ACC112 (cell line): ENCODE data around the gene LAMA2.

Experiments used
- H2AFZ ChIP-seq: fragments of 200-600 bp; sonication (generic); one replicate; pipeline ENCODE4 v1.6.0; 2017; ENCODE audit warnings: antibody characterized with exemption, low read length; ENCODE audit not compliant: unreplicated experiment
- H3K27ac ChIP-seq: fragments of 200-600 bp; sonication (generic); 2 replicates; pipeline ENCODE4 v1.5.1; 2014; ENCODE audit warnings: low read depth, mild to moderate bottlenecking, antibody characterized with exemption, low read length, moderate library complexity
- H3K27me3 ChIP-seq: fragments of 200-600 bp; sonication (generic); 2 replicates; pipeline ENCODE4 v1.6.1; 2014; ENCODE audit warnings: mild to moderate bottlenecking, antibody characterized with exemption, low read length, moderate library complexity, mixed read lengths; ENCODE audit not compliant: insufficient read depth
- H3K36me3 ChIP-seq: fragments of 200-600 bp; sonication (generic); 2 replicates; pipeline ENCODE4 v1.6.1; 2016; ENCODE audit warnings: mild to moderate bottlenecking, antibody characterized with exemption, low read length, moderate library complexity, mixed read lengths; ENCODE audit not compliant: insufficient read depth
- H3K4me1 ChIP-seq: fragments of 200-600 bp; sonication (generic); one replicate; pipeline ENCODE4 v1.6.1; 2016; ENCODE audit warnings: low read length, mixed read lengths; ENCODE audit not compliant: insufficient read depth, unreplicated experiment, control insufficient read depth
- H3K4me3 ChIP-seq: fragments of 200-600 bp; sonication (generic); 2 replicates; pipeline ENCODE4 v1.5.1; 2014; ENCODE audit warnings: mild to moderate bottlenecking, low read depth, low read length
- H3K79me2 ChIP-seq: fragments of 200-600 bp; sonication (generic); one replicate; pipeline ENCODE4 v1.6.0; 2016; ENCODE audit warnings: low read length; ENCODE audit not compliant: control insufficient read depth, unreplicated experiment, insufficient read depth

LAMA2 gene

DNA sequence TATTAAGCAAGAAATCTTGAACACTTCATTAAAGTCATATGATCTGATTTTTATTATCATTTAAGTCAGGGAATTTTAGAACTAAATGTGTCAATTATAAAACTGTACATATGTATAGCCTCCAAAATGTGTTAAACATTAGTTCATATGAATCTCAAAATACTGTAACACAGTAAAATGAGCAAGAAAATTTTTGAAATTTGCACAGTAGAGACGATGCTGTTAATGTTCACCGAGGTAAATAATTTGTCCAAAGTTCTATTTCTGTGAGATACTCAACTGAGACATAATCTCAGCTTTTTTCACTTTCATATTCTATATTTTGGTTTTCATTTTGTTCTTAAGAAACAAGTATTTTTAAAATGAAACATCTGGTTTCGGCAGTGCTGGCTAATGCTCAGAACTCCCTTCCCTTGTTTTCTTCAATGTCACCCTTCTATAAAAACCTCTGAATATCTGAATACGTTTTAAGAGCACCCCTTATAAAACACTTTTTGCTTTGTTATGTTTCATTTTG lies 353.1 kb downstream of the LAMA2 start:
- Histone ChIP-seq H3K4me3 (peak overlapping the region; percentile 66), H3K4me1 (peaks cover 13% of the 10 kb centered on the region), H3K27ac (no peak overlapping the region), H3K36me3 (no peaks in the 10 kb centered on the region), H3K79me2 (no peaks in the 10 kb centered on the region), H3K27me3 (no peaks in the 10 kb centered on the region), H2AFZ (peak overlapping the region; percentile 52)

DNA sequence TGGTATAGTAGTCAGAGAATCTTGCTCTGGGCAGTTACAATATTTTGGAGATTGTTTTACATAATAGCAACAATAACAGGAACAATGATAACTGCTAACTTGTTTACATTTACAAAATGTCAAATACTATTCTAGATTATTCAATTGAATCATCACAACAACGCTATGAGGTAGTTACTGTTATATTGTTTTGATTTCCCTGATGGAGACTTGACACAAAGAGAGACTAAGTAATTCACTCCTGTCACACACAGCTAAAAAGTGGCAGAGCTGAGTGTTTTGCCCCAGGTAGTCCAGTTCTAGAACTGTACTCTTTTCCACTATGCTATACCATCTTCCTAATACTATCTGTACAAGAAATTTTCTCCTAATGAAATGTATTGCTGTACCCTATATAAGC lies 356.1 kb downstream of the LAMA2 start:
- H3K4me3 ChIP-seq = no peak overlapping the region
- no peak overlapping the region for H3K27ac ChIP-seq
- H3K79me2 ChIP-seq = no peaks in the 10 kb centered on the region
- H3K4me1 ChIP-seq = peaks cover 13% of the 10 kb centered on the region
- no peaks in the 10 kb centered on the region for H3K27me3 ChIP-seq
- no peaks in the 10 kb centered on the region for H3K36me3 ChIP-seq
- no peak overlapping the region for H2AFZ ChIP-seq

DNA sequence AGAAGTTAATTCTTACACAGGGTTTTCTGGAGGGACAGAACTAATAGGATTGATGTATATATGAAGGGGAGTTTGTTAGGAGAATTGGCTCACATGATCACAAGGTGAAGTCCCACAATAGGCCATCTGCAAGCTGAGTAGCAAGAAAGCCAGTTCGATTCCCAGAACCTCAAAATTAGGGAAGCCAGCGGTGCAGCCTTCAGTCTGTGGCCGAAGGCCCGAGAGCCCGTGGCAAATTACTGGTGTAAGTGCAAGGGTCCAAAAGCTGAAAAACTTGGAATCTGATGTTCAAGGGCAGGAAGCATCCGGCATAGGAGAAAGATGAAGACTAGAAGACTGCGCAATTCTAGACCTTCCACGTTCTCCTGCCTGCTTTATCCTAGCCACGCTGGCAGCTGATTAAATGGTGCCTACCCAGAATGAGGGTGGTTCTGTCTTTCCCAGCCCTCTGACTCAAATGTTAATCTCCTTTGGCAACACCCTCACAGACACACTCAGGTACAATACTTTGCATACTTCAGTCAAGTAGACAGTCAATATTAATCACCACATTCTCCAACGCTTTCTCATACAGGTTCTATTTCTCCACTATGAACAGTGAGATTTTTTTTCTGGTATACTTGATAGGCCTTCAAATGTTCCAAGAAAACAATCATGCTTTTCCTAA lies 357.0 kb downstream of the LAMA2 start:
- Histone ChIP-seq H3K4me1 (peaks cover 13% of the 10 kb centered on the region), H3K79me2 (no peaks in the 10 kb centered on the region), H3K36me3 (no peaks in the 10 kb centered on the region), H3K4me3 (no peak overlapping the region), H3K27ac (no peak overlapping the region), H2AFZ (no peak overlapping the region), H3K27me3 (no peaks in the 10 kb centered on the region)

DNA sequence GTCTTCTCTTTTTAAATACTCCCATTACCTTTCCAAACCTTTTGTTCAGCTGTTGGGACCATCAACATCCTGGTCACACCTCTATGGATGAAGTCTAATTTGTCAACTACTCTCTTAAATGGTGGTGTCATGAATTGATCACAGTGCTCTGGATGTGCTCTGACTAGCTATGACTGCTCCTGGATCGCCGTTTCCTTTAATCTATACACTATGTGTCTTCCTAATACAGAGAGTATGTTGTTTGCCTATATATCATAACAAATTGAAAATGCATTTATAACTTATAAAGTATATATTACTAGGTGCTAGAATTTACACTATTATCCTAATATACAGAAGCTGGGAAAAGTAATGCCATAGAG lies 357.5 kb downstream of the LAMA2 start:
- Histone ChIP-seq H3K79me2 (no peaks in the 10 kb centered on the region), H3K27ac (no peak overlapping the region), H3K27me3 (no peaks in the 10 kb centered on the region), H3K4me1 (peaks cover 9% of the 10 kb centered on the region), H3K36me3 (no peaks in the 10 kb centered on the region), H2AFZ (no peak overlapping the region), H3K4me3 (no peak overlapping the region)

DNA sequence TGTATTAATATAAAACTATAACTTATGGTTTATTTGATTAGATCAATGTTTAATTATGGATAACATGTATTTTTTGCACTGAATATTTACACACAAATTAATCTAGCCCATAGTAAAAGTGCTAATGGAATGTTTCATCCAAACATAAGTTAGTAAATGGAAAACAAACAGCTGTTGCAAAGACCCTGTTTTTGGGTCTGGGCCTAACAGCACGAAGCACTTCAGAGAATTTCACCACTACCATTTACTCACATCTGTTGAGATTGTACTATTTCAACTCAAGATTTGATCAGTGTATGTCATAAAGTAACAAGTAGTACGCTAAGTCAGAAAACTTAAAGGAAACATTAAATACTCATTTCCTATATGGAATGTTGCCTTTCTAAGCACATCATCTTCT lies 359.6 kb downstream of the LAMA2 start:
- Histone ChIP-seq H3K27ac (no peak overlapping the region), H3K4me3 (no peak overlapping the region), H3K4me1 (no peaks in the 10 kb centered on the region), H3K79me2 (no peaks in the 10 kb centered on the region), H2AFZ (no peak overlapping the region), H3K36me3 (no peaks in the 10 kb centered on the region), H3K27me3 (no peaks in the 10 kb centered on the region)

DNA sequence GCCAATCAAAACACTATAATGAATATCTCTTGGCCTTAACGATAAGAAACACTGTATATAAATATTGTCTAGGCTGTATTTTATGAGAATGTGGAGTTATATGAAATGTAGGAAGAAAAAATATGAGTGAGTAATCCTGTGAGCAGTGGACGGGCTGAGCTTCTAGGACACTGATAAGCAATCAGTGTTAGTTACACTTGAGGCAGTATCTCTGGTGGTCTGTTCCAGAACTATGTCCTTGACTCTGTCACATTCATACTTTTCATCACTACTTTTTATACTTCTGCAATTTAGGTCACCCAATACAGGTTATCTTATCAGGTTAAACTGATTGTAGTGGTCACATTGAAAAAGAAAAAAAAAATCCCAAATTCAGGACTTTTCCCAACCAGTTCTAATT lies 360.4 kb downstream of the LAMA2 start:
- H3K4me1 ChIP-seq = no peaks in the 10 kb centered on the region
- no peaks in the 10 kb centered on the region for H3K79me2 ChIP-seq
- H3K27ac ChIP-seq = no peak overlapping the region
- H3K4me3 ChIP-seq = no peak overlapping the region
- H3K27me3 ChIP-seq = no peaks in the 10 kb centered on the region
- H3K36me3 ChIP-seq = no peaks in the 10 kb centered on the region
- no peak overlapping the region for H2AFZ ChIP-seq

DNA sequence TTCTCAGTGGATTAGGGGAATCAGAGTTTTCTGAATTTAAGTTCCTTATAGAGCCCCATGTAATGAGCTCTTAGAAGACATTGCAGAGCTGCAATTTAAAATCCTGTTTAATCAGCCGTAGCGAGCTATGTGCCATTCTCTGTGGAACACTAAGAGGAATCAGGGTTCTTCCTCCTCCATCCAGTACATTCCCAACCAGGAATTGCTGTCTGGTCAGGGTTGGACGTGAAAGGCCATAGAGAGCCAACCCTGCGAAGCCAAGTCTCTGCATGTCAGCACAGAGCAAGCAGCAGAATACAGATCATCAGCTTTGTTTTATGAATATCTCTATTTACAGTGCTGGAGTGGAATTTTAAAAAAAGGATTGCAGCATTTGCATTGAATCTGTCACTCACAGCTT lies 366.0 kb downstream of the LAMA2 start:
- H2AFZ ChIP-seq = no peak overlapping the region
- H3K27ac ChIP-seq = no peak overlapping the region
- no peaks in the 10 kb centered on the region for H3K79me2 ChIP-seq
- H3K4me1 ChIP-seq = peaks cover 3% of the 10 kb centered on the region
- H3K36me3 ChIP-seq = no peaks in the 10 kb centered on the region
- no peak overlapping the region for H3K4me3 ChIP-seq
- H3K27me3 ChIP-seq = no peaks in the 10 kb centered on the region

DNA sequence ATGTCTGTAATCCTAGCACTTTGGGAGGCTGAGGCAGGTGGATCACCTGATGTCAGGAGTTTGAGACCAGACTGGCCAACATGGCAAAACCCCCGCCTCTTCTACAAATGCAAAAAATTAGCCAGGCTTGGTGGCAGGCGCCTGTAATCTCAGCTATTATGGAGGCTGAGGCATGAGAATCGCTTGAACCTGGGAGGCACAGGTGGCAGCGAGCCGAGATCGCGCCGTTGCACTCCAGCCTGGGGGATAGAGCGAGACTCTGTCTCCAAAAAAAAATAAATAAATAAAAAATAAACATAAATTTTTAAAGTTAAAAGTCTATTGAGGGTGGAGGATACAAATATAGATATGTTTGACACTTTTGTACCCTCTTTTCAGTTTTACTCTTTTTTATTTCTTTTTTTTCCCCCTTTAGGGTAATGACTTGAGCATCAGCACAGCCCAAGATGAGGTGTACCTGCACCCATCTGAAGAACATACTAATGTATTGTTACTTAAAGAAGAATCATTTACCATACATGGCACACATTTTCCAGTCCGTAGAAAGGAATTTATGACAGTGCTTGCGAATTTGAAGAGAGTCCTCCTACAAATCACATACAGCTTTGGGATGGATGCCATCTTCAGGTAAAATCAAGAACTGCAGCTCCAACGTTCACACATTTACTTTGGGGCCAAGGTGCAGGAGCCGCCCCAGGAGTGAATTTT lies 368.9 kb downstream of the LAMA2 start:
- H3K79me2 ChIP-seq = no peaks in the 10 kb centered on the region
- H3K27me3 ChIP-seq = no peaks in the 10 kb centered on the region
- H3K4me3 ChIP-seq = no peak overlapping the region
- no peaks in the 10 kb centered on the region for H3K36me3 ChIP-seq
- H3K27ac ChIP-seq = no peak overlapping the region
- H2AFZ ChIP-seq = no peak overlapping the region
- H3K4me1 ChIP-seq = peaks cover 3% of the 10 kb centered on the region

DNA sequence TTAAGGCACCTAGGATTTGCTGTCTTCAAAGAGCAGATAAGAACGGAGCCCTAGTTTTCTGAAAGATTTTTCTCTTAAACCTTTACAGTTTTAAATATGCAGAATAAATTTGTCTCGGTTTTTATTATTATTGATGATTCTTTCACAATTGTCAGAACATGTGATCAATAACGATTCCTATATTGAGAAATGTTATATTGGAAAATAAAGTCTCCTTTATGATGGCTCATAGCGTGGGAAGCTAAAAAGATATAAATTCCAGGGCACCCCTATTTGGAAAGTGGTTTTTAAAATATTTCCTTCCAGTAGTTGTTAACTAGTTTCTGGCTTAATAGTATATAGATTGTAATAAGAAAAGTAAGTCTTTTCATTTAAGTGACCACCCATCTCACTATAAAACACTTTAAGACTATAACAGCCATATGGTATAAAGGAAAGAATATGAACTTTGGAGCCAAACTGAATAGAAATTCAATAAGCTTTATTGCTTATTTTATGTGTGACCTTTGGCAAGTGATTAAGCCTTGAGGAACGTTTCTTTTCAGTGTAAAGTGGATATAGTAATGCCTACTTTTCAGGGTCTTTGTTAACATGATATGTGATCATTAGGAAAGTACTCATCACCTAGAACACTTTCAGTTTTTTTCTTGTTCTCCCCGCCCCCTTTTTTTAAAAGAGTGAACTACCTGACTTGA lies 369.6 kb downstream of the LAMA2 start:
- Histone ChIP-seq H3K27me3 (no peaks in the 10 kb centered on the region), H3K4me3 (no peak overlapping the region), H3K36me3 (no peaks in the 10 kb centered on the region)

DNA sequence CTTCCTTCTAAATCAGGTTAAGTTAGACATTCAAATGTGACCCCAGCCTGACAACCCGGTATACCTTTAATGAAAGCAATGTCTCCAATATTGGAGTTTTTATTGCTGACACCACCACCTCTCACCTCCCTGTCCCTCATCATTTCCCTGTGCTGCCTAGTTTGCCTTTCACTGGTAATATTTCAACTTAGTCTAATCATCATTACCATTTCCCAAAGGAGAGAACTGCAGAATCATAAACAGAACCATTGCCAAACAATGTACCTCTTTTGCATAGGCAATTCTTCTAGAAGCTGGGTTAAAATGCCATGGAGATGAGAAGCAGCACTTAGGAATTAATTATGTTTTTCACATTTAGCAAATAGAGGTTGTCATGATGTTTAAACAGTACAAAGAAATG lies 370.3 kb downstream of the LAMA2 start:
- no peaks in the 10 kb centered on the region for H3K36me3 ChIP-seq
- no peaks in the 10 kb centered on the region for H3K79me2 ChIP-seq
- H3K4me3 ChIP-seq = no peak overlapping the region
- peaks cover 3% of the 10 kb centered on the region for H3K4me1 ChIP-seq
- no peak overlapping the region for H3K27ac ChIP-seq
- H2AFZ ChIP-seq = no peak overlapping the region
- H3K27me3 ChIP-seq = no peaks in the 10 kb centered on the region

More for the DNA sequence above, 369.6 kb downstream of the LAMA2 start:
- H3K4me1 ChIP-seq = peaks cover 3% of the 10 kb centered on the region
- no peaks in the 10 kb centered on the region for H3K79me2 ChIP-seq
- H3K27ac ChIP-seq = no peak overlapping the region
- H2AFZ ChIP-seq = no peak overlapping the region
